Lower lobe of right lung (tissue), 2 donors: ENCODE results near the gene MEIS1. TPM values are rescaled to one million over a fixed set of nuclear protein-coding genes. Genes with fewer than 3 reads are reported as not detected.
"Not testable (repeated sequence)": the region's sequence is repeated elsewhere in the genome, so short reads cannot be mapped to it uniquely, and the experiment has no call there.

Source experiments
- ATAC-seq, 2 donors: fragments of 200-7000 bp; cut with Tn5 transposase; one replicate each; pipeline ENCODE4 v1.9.1; 2020 to 2022; ENCODE audit warnings: mild to moderate bottlenecking in 2 of 2, moderate library complexity in 2 of 2
- DNase-seq: peaks from one replicate; pipeline ENCODE4 v3.0.0-alpha.2; 2020
- H3K27ac ChIP-seq: fragments of 200-600 bp; one replicate; pipeline ENCODE4 v1.8.0; 2022
- H3K27me3 ChIP-seq: fragments of 200-600 bp; one replicate; pipeline ENCODE4 v1.8.0; 2022; ENCODE audit warnings: low read depth
- H3K36me3 ChIP-seq: fragments of 200-600 bp; one replicate; pipeline ENCODE4 v1.8.0; 2022; ENCODE audit warnings: mild to moderate bottlenecking
- H3K4me1 ChIP-seq: fragments of 200-600 bp; one replicate; pipeline ENCODE4 v1.8.0; 2022
- H3K4me3 ChIP-seq: fragments of 200-600 bp; one replicate; pipeline ENCODE4 v1.8.0; 2022; ENCODE audit warnings: mild to moderate bottlenecking
- H3K9me3 ChIP-seq: fragments of 200-600 bp; one replicate; pipeline ENCODE4 v1.8.0; 2022
- CTCF ChIP-seq: fragments of 200-600 bp; IDR thresholded peaks from one replicate; pipeline ENCODE4 v1.8.0; 2022; ENCODE audit warnings: antibody characterized with exemption, mild to moderate bottlenecking
- intact Hi-C: fragments of 100-400 bp; cut with DNase I; formaldehyde crosslinking; loops from one replicate; pipeline ENCODE4 v1.11.0; 2022
- long read RNA-seq: library from polyadenylated mRNA; unstranded; transcript quantifications from one replicate; pipeline ENCODE4 v2.0.0, GENCODE V29; 2021
- total RNA-seq: library from RNA; stranded (reverse); fragmentation: NEBNext Ultra II Directional; extraction: Animal tissue kit (Norgen Biotek cat#: 25700); gene quantifications from one replicate; pipeline ENCODE4 v1.2.1, GENCODE V29; 2021
- donor health status: DM: no; HTN: yes; CAD: no; lungs with severe emphysema.

The MEIS1 gene
- 54.7 TPM for total RNA-seq
- long read RNA-seq, full-length matches to known transcripts = 3 of 27 reads
- long read RNA-seq, partial matches to known transcripts = 11 of 27 reads
- long read RNA-seq, other reads (novel, unspliced or antisense) = 13 of 27 reads

- H3K4me1 ChIP-seq = peaks cover 17% of the 10 kb centered on the region
- TF ChIP-seq CTCF = no peak
- H3K27ac ChIP-seq = peak within 1 kb of the TSS; percentile 91
- peaks cover 6% of the 10 kb centered on the region for H3K36me3 ChIP-seq
- no peaks in the 10 kb centered on the region for H3K9me3 ChIP-seq
- H3K4me3 ChIP-seq = peak within 1 kb of the TSS; percentile 71
- intact Hi-C loops = no loop called here
- ATAC-seq (peak; percentile 90), DNase-seq (peak; percentile 85)
- peaks cover 44% of the 10 kb centered on the region for H3K27me3 ChIP-seq
These were observed at the start of gene MEIS1 for GRCh38 chr2:66434679-66435548. MEIS1 (plus strand) TSS chr2:66435125; CDS start chr2:66435857, 732 bp downstream.

- Histone ChIP-seq H3K27ac (no peak overlapping the region), H3K9me3 (no peaks in the 10 kb centered on the region), H3K4me1 (no peaks in the 10 kb centered on the region), H3K36me3 (no peaks in the 10 kb centered on the region), H3K4me3 (no peak overlapping the region), H3K27me3 (no peaks in the 10 kb centered on the region)
- ATAC-seq (no peak), DNase-seq (no peak)
- TF ChIP-seq CTCF = no peak
- intact Hi-C loops = no loop called here
These were observed 47.7 kb upstream of the MEIS1 start for GRCh38 chr2:66387016-66387753.

- Histone ChIP-seq H3K27ac (no peak overlapping the region), H3K36me3 (no peaks in the 10 kb centered on the region), H3K9me3 (no peaks in the 10 kb centered on the region), H3K4me3 (no peak overlapping the region), H3K4me1 (no peaks in the 10 kb centered on the region), H3K27me3 (no peaks in the 10 kb centered on the region)
- peak; percentile 71 to 74 for ATAC-seq
- intact Hi-C loops = no loop called here
- no peak for DNase-seq
- TF ChIP-seq CTCF = no peak
These were observed 45.2 kb upstream of the MEIS1 start for GRCh38 chr2:66389651-66390131.

DNA sequence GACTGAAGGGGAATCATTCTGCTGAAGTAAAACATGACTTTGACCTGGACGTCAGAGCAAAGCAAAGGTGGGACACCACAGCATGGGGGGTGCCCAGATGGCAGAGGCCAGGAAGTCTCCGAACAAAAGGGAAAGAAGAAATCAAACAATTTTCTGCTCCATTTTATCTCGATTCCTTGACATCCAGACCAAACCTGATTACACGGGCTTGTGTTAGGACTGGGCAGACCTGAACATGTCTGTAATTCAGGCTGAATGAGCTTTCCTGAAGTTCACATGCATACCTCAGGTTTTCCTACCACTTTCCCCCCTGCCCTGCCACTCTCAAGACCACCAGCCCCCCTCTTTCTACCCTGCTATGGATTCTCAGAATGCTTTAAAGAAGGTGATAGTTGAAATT lies 44.8 kb upstream of the MEIS1 start:
- Histone ChIP-seq H3K4me1 (no peaks in the 10 kb centered on the region), H3K36me3 (no peaks in the 10 kb centered on the region), H3K27me3 (no peaks in the 10 kb centered on the region), H3K27ac (no peak overlapping the region), H3K9me3 (no peaks in the 10 kb centered on the region), H3K4me3 (no peak overlapping the region)
- TF ChIP-seq CTCF = no peak
- ATAC-seq (no peak), DNase-seq (no peak)
- intact Hi-C loops = no loop called here

- DNase-seq (no peak), ATAC-seq (no peak)
- Histone ChIP-seq H3K36me3 (no peaks in the 10 kb centered on the region), H3K4me3 (no peak overlapping the region), H3K27ac (no peak overlapping the region), H3K4me1 (no peaks in the 10 kb centered on the region), H3K9me3 (no peaks in the 10 kb centered on the region), H3K27me3 (no peaks in the 10 kb centered on the region)
- intact Hi-C loops = no loop called here
- no peak for TF ChIP-seq CTCF
These were observed 44.1 kb upstream of the MEIS1 start for GRCh38 chr2:66390811-66391210.

GRCh38 chr2:66391240-66391639 lies 43.7 kb upstream of the MEIS1 start:
- H3K4me1 ChIP-seq, H3K4me3 ChIP-seq, intact Hi-C loops, H3K27ac ChIP-seq, DNase-seq, ATAC-seq, H3K27me3 ChIP-seq, H3K9me3 ChIP-seq, H3K36me3 ChIP-seq: not testable (repeated sequence)
